LHCN-M2 (cell line): ENCODE data around the gene MRRF. TPM values are rescaled to one million over a fixed set of nuclear protein-coding genes. Genes with fewer than 3 reads are reported as not detected.
A peak's percentile ranks its signal among the peaks of the same experiment; 100 is the strongest.

ENCODE experiments used
- DNase-seq: peaks from one replicate; pipeline ENCODE4 v3.0.0-alpha.2; 2012; ENCODE audit warnings: low read depth
- polyA plus RNA-seq: library from polyadenylated mRNA; unstranded; fragments of >200 nt; gene quantifications from one replicate; pipeline ENCODE4 v1.2.1, GENCODE V29; 2012; ENCODE audit warnings: missing spikeins
- total RNA-seq: library from RNA; depleted of rRNA; stranded (reverse); fragments of >200 nt; gene quantifications from 2 replicates; pipeline ENCODE4 v1.2.3, GENCODE V29; 2014; rRNA removed

The MRRF gene, protein sequence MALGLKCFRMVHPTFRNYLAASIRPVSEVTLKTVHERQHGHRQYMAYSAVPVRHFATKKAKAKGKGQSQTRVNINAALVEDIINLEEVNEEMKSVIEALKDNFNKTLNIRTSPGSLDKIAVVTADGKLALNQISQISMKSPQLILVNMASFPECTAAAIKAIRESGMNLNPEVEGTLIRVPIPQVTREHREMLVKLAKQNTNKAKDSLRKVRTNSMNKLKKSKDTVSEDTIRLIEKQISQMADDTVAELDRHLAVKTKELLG
- 46.6 and 51.6 TPM in 2 replicates for total RNA-seq
- 25.3 TPM for polyA plus RNA-seq

DNA sequence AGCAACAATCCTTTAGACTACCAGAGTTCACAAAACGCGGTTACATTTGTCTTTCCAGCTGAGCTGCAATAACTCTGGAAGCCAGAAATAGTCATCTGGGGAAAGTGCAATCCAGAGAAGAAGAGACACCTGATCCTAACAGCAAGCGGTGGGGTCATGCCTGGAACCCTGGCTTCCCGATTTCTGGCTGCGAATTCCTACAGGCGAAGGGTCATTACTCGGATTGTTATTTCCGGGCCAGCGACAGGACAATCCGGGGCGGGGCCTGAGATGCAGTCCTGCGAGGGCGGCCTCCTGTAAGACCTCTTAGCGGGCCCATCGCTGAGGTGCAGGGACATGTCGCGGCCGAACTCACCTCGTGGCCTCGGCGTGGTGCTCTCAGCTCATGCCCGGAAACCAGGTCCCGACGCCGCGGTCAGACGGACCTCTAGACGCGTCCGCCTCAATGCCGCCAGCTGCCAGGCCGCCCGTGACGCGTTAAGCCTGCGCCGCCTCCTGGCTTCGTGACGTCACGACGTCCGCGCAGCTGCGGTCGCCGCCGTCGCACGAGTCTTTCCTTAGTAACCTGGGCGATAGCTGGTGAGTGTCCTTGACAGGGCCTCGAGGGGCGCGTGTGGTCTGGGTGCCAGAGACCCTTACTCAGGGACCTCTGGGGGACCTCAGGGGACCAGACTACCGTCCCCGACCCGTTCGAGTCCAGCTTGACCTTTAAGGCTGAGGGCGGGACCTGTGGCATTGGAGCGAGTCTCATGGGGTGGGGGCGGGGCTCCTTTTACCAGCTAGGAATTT lies at the start of gene MRRF, which contains the start of gene RBM18:
Gene MRRF, plus strand, starts transcription at position 523 of the 789 bp plus-strand sequence. CDS start 6,010 bp downstream, outside the sequence.
Gene RBM18, minus strand, starts transcription at position 481 of the 789 bp plus-strand sequence. CDS start 3,348 bp downstream, outside the sequence.
- DNase-seq: peak; percentile 85

DNA sequence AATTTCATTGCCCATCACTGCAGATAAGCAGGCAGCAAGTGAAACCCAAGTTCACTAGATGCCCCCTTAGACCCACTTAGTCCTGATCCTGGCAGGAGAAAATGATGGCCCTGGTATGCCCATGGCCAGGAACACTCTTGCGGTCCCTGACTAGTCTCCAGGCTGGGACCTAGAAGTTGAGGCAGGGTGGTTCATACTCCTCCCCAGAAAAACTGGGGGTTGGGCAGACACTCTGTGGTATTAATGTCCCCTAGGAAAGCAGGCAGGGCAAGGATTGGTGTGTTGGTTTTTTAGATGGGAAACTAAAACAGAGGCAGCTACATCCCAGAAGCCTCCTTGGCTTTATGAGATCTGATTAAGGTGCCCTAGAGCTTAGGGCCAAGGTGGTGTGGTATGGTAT lies 49.0 kb upstream of the MRRF start:
- no peak for DNase-seq

DNA sequence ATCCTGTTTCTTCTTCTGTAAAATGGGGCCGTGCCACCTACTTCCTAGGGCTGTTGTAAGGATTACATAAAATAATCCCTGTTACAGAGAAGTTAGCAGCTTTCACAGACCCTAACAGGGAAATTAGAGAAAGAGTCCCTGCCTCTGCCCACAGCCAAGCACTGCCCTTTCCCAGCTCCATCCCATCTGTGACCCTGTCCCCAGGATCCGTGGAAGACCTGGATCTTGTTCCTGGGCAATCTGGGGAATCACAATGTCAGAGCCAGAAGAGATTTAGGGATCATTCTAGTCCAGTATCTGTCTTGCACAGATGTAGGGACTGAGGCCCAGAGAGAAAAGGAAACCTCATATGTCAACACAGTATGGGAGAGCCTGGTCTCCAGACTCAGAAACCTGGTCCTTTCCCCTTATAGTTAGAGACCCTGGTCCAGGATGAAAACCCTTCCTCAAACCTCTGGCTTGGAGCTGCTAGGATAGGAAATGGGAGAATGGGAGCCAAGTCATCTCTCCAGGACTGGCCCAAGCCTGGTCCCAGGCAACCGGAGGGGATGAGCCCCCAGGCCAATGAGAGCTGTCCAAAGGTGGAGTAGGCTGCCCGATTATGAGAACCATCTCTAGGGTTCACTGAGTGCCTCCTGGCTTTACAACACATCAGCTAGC lies 48.4 kb upstream of the MRRF start:
- DNase-seq: no peak

- no peak for DNase-seq
Observed at GRCh38 chr9:122216798-122217418, 47.8 kb upstream of the MRRF start.

- no peak for DNase-seq
Observed at GRCh38 chr9:122217640-122218039, 47.0 kb upstream of the MRRF start.

DNA sequence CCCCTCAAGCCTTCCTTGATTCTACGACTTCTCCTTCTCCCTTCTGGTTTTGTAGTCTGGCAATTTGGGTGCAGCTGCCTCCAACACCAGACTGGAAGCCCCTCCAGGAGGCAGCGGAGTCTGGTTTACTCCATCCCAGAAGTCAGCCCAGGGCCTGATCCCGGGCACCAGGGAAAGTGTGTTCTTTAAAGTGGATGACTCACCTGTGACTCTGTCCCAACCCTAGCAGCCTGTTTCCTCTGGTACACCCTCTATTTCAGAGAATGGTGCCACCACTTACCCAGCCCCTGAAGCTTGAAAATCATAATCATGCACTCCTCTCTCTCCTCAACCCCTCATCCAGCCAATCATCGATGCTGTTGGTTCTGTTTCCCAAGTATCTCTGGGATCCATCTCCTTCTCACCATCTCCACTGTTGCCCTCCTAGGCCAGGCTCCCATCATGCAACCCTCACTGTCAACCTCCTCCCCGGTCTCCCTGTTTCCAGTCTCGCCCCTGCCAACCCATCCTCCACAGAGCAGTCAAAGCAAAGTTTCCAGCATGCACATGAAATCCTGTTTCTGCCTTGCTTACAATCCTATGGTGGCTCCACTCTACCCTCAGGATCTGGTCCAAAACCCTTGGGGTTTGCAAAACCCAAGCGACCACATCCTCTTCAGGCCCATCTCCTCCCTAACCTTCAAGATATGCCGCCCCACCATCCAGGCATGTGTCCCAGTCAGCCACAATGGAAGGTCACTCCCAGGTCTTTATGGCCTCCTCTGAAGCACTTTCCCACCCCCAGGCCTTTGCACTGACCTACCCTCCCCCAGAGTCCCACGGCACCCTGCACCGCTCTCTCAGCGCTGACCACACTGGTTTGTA lies 46.4 kb upstream of the MRRF start:
- peak; percentile 20 for DNase-seq

DNA sequence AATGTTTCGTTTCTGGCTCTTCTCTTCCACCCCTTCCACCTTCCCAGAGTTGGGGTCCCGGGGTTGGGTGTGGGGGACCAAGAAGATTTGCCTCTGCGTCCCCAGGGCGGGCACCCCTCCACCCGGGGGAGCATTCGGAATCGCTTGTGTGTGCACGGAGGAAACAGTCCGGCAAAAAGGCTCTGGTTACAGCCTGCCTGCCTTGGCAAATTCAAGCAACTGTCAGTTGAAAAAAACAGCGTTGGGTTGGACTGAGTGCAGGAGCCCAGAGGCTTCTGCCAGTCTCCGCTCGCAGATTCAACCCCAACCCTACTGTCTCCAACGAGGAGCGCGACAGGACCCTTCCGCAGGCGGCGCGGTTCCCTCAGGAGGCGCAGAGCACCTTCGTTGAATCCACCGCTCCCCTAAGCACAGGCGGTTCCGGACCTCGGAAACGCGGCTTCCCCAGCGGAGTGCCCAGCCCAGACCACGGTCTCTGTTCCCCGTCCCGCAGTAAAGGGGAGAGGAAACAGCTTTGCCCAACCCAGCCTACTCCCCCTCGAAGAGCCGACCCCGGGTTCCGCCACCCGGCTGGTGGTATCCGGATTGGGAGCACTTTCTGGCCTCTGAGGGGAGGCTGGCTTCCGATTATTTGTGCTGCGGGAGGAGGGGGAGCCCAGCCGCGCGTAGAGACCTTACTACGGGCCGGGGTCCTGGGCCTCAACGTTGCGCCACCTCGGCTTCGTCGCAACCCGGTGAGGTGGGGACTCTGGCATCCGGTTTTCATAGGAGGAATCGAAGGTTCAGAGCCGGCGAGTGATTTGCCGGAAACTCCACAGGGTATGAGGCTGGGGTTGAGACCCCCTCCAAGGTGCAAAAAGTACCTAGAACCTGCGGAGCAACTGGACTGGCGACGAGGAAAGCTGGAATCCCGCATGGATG lies 45.5 kb upstream of the MRRF start:
- peak; percentile 14 for DNase-seq

DNA sequence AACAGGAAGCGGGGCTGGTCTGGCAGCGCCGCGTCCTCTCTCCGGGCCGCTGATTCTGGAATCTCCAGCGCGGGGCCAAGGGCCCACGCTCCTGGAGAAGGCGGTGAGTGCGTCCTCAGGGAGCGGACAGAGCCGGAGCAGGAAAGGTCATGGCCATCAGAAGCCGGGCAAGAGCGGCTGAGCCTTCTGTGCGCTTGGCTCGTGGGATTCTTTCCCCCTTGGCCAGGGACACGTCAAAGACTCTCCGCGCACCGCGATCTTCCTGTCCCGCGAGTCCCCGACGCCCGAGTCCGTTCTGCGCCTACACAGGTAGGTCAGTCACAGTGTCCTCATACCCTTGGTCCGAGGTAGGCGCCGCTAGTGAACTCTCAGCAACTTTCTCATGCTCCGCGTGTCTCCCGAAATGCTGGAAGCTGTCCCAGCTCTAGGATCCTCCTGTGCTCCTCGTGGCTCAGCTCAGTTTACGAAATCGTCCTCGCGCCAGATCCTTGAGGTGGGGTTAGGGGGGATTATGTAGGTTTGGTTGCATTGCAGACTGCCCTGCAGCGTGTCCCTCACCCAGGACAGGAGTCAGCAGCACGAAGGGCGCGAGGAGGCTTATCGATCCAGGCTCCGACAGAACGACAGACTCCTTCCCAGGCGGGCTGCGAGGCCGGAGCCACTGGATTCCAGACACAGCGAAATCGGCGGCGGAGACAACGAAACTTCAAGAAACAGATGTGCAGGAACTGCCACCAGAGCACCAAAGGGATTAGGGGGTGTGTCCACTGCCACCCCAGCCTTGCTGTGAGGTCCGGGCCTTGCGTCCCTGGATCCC lies 44.6 kb upstream of the MRRF start:
- DNase-seq: no peak

GRCh38 chr9:122220673-122221182 lies 44.0 kb upstream of the MRRF start:
- DNase-seq: no peak

DNA sequence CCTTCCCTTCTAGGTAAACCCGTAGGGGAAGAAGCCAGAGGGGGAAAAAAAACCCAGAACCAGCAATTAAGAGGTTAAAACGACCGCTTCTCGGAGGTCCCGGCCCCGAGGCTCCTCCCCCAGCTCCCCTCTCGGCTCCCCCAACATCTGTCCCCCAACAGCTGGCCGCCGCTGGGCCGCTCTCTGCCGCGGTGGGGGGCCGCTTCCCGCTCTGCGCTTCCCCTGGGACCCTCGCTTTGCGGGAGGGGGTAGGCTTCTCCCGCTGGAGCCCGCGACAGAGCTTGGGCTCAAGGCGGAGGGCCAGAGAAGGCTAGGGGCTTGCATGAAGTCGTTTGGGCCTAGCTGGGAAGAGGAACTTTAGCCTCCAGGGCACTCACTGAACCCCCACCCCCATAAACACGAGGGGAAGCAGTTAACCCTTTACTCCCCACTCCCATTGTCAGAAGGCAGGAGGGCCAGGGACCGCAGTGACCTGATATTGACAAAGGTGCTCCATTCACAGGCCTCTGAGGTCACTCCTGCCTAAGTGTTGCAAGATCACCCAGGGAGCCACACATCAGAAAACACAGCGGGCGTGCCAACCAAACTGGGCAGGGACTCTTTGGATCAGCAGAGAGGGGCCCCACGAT lies 43.4 kb upstream of the MRRF start:
- DNase-seq: no peak

GRCh38 chr9:122222791-122223190 lies 41.9 kb upstream of the MRRF start:
- no peak for DNase-seq

- no peak for DNase-seq
Observed at GRCh38 chr9:122223435-122223834, 41.2 kb upstream of the MRRF start.

GRCh38 chr9:122225312-122226141 lies 39.2 kb upstream of the MRRF start:
- no peak for DNase-seq

GRCh38 chr9:122226142-122226757 lies 38.4 kb upstream of the MRRF start:
- no peak for DNase-seq

GRCh38 chr9:122226758-122227574 lies 37.7 kb upstream of the MRRF start:
- DNase-seq: no peak

- no peak for DNase-seq
Observed at GRCh38 chr9:122227575-122227900, 37.1 kb upstream of the MRRF start.
